GM18907 (cell line): Measurements from ENCODE around the gene CPVL.

Experiments
- ATAC-seq: cut with Tn5 transposase; IDR thresholded peaks from one replicate; pipeline ENCODE4 v1.9.1; 2021; ENCODE audit warnings: mild to moderate bottlenecking, moderate library complexity; ENCODE audit not compliant: unreplicated experiment

The CPVL gene

GRCh38 chr7:28953633-28954032, 192.7 kb downstream of the CPVL start:
- ATAC-seq: no peak
